Adrenal gland (tissue), 5 donors: ENCODE data around the gene PLSCR3.

Source experiments
- POLR2A ChIP-seq, 2 donors: fragments of 450-650 bp; IDR thresholded peaks; one replicate each; pipeline ENCODE4 v1.6.1; 2017; ENCODE audit warnings: antibody characterized with exemption in 2 of 2, mild to moderate bottlenecking in 2 of 2, moderate library complexity in 1 of 2
- TF ChIP-seq, protein P1 (sequence below), 6 experiments: fragments of 450-650 bp in 4 of 6; fragments of 200-600 bp in 2 of 6; sonication (generic) in 1 of 6; IDR thresholded peaks; 1 replicate in 5 of 6; 2 replicates in 1 of 6; pipeline versions ENCODE4 v1.5.1 to v1.8.0; 2016 to 2021; ENCODE audit warnings: antibody characterized with exemption in 6 of 6, mild to moderate bottlenecking in 2 of 6, moderate library complexity in 1 of 6
- donor health status: DM: no; HTN: no; CAD: no.

DNA sequence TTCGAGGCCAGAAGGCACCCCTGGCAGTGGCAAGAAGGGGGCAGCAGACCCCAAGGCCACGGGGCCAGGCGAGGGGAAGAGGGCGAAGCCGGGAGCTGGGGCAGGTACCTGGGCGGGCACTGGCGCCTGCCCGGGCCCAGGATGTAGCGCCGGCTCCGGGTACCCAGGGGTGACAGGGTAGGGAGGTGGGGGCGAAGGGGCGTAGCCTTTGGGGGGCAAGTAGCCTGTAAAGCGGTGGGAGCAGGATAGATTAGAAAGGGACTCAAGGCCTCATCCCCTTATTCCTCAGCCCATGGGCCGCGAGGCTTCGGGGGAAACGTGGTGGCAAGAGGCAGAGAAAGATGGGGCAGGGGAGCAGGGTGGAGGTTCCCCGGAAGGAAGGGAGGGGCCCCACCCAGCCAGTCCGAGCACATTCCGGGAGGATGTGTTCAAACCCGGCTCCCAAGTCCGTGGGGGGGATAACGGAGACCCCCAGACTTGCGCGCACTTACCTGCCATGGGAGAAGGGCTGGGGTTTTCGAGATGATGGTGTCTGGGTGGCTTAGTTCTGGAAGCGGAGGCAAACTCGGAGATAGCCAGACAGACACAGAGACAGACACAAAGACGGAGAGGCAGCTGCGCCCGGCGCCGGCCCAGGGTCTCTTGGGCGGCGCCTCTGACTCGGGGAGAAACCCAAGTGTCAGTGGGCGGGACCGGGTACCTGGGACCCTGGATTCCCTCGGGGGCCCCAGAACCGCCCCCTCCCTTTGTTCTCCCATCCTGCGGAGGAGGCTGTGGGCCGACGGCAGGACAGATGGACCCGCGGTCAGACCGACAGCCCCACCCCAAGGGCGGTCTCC lies 493 bp downstream of the PLSCR3 start:
- TF ChIP-seq, protein P1, sequence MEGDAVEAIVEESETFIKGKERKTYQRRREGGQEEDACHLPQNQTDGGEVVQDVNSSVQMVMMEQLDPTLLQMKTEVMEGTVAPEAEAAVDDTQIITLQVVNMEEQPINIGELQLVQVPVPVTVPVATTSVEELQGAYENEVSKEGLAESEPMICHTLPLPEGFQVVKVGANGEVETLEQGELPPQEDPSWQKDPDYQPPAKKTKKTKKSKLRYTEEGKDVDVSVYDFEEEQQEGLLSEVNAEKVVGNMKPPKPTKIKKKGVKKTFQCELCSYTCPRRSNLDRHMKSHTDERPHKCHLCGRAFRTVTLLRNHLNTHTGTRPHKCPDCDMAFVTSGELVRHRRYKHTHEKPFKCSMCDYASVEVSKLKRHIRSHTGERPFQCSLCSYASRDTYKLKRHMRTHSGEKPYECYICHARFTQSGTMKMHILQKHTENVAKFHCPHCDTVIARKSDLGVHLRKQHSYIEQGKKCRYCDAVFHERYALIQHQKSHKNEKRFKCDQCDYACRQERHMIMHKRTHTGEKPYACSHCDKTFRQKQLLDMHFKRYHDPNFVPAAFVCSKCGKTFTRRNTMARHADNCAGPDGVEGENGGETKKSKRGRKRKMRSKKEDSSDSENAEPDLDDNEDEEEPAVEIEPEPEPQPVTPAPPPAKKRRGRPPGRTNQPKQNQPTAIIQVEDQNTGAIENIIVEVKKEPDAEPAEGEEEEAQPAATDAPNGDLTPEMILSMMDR (IDR thresholded peaks at IDR 0.05), result no peak
- TF ChIP-seq POLR2A (IDR thresholded peaks at IDR 0.05), result no peak
